Measurements from ENCODE around the gene SHROOM2.

GRCh38 chrX:9821572-9821971 is 35.3 kb downstream of the SHROOM2 start:
- TF ChIP-seq POLR2A (IDR thresholded peaks at IDR 0.05), result no peak
- TF ChIP-seq CTCF (IDR thresholded peaks at IDR 0.05), result no peak

Measured in gastroesophageal sphincter (tissue), 3 donors.